GDM1 (cell line): Measurements from ENCODE around the gene KLHL17.
"Not testable (repeated sequence)": the region's sequence is repeated elsewhere in the genome, so short reads cannot be mapped to it uniquely, and the experiment has no call there.

ENCODE experiments used
- DNase-seq: peaks from one replicate; lab custom pipeline; 2025; lab: John Stamatoyannopoulos, UW

KLHL17 gene

GRCh38 chr1:1003618-1004419 lies 43.4 kb downstream of the KLHL17 start:
- DNase-seq = no peak

GRCh38 chr1:1004420-1004779 lies 44.0 kb downstream of the KLHL17 start:
- no peak for DNase-seq

- peak; percentile 39 for DNase-seq
Measured at GRCh38 chr1:1004780-1005697, 44.7 kb downstream of the KLHL17 start.

- DNase-seq = no peak
Measured at GRCh38 chr1:1005774-1006304, 45.5 kb downstream of the KLHL17 start.

GRCh38 chr1:1006305-1007159 lies 46.1 kb downstream of the KLHL17 start:
- no peak for DNase-seq

GRCh38 chr1:1010131-1010530 lies 49.7 kb downstream of the KLHL17 start:
- DNase-seq = not testable (repeated sequence)

- DNase-seq = no peak
Measured at GRCh38 chr1:1011396-1011949, 51.1 kb downstream of the KLHL17 start.

- DNase-seq = not testable (repeated sequence)
Measured at GRCh38 chr1:1012736-1013104, 52.3 kb downstream of the KLHL17 start.

GRCh38 chr1:1013105-1013921 lies 52.9 kb downstream of the KLHL17 start, which contains the start of gene ISG15:
Gene ISG15 (plus strand): TSS chr1:1013497. CDS start chr1:1013574, 77 bp downstream.
- peak; percentile 82 for DNase-seq

GRCh38 chr1:1013922-1014648 lies 53.7 kb downstream of the KLHL17 start:
- no peak for DNase-seq

- no peak for DNase-seq
Measured at GRCh38 chr1:1014799-1015681, 54.7 kb downstream of the KLHL17 start.
